Breast epithelium (tissue), 3 donors: ENCODE data around the gene BST1.

Experiments
- POLR2A ChIP-seq: fragments of 450-650 bp; IDR thresholded peaks from one replicate; pipeline ENCODE4 v1.6.1; 2016; ENCODE audit warnings: antibody characterized with exemption, mild to moderate bottlenecking, moderate library complexity
- TF ChIP-seq, protein P1 (sequence below), 3 donors: fragments of 450-650 bp; IDR thresholded peaks; one replicate each; pipeline ENCODE4 v1.5.1; 2016 to 2017; ENCODE audit warnings: antibody characterized with exemption in 3 of 3, mild to moderate bottlenecking in 3 of 3, moderate library complexity in 3 of 3

DNA sequence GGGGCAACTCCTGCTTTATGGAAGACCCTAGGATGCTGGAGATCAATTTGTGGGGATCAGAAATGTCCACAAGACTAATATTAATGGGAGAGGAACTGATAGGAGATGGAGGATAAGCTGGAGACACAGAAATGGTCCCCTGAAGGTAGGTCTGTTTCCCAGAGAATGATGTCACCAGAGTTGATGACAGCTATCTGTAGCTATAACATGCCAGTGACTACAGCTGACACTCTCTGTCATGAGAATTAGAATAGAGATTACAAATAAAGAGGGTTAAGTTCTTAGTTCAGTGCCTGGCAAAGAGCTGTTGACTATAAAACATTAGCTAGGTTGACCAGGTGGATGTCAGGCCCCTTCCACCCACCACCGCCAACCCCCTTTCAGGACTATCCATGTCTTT lies 9.3 kb downstream of the BST1 start:
- TF ChIP-seq POLR2A: no peak
- TF ChIP-seq, protein P1, sequence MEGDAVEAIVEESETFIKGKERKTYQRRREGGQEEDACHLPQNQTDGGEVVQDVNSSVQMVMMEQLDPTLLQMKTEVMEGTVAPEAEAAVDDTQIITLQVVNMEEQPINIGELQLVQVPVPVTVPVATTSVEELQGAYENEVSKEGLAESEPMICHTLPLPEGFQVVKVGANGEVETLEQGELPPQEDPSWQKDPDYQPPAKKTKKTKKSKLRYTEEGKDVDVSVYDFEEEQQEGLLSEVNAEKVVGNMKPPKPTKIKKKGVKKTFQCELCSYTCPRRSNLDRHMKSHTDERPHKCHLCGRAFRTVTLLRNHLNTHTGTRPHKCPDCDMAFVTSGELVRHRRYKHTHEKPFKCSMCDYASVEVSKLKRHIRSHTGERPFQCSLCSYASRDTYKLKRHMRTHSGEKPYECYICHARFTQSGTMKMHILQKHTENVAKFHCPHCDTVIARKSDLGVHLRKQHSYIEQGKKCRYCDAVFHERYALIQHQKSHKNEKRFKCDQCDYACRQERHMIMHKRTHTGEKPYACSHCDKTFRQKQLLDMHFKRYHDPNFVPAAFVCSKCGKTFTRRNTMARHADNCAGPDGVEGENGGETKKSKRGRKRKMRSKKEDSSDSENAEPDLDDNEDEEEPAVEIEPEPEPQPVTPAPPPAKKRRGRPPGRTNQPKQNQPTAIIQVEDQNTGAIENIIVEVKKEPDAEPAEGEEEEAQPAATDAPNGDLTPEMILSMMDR (IDR thresholded peaks at IDR 0.05): no peak
